Measurements from ENCODE around the gene NSG2.
"Not testable (repeated sequence)": the region's sequence is repeated elsewhere in the genome, so short reads cannot be mapped to it uniquely, and the experiment has no call there.

Gene NSG2
- total RNA-seq = 0 to 0.06 (median 0) reads per million in 9 experiments

DNA sequence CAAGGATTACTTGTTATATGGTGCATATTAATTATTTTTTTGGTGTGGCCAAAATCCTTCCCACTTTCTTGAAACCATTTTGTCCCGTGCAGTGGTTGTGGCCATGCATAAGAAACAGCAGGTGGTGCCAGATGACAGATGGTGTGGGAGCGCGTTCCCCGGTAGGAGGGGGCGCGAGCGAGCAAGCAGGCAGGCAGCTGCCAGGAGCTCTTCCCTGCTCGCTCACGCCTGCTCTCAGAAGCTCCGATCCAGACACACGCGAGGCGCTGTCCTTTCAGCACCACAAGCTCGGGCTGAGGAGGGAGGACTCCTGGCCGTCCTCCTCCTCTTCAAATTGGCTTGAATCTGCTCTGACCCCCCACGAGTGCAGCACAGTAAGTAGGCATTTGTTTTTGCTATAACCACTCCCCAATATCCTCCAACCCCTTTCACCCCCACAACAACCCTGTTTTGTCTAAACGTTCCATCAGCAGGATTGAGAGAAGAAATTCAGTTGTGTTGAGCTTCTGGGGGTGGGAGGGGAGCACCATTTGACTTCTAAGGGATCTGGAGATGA lies at the start of gene NSG2:
Gene NSG2, plus strand, starts transcription at position 237 of the 556 bp plus-strand sequence. CDS start 1,050 bp downstream, outside the sequence.
- no peaks in the 10 kb centered on the region for H3K4me1 Mint-ChIP-seq (ENCODE audit: low read depth in 2 of 2)
- no peak within 1 kb of the TSS for H3K4me3 Mint-ChIP-seq
- no peak within 1 kb of the TSS for H3K27ac Mint-ChIP-seq
- ATAC-seq (replicated peaks) (no peak), DNase-seq (no peak)
- peaks cover 16 to 26% of the 10 kb centered on the region in 2 donors for H3K27me3 Mint-ChIP-seq
- no peaks in the 10 kb centered on the region for H3K36me3 Mint-ChIP-seq (ENCODE audit: insufficient read depth)
- H3K9me3 Mint-ChIP-seq = peaks cover 0 to 8% of the 10 kb centered on the region in 2 donors

DNA sequence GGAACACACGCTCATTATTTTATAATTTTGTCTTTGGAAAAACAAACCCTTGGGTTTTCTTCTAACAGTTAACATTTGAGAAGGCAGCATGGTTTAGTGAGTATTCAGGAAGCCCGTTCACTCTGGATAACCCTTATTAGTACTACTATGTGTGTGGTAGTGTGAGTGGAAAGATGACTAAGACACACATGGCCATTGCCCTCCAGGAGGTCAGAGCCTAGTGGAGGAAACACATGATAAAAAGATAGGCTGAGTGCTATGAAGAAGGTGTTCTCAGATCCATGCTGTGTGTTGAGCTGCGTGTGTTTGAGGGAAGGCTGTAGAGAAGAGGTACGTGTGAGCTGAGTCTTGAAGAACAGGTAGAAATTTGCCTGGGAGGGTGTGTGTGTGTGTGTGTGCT lies 48.2 kb upstream of the NSG2 start:
- no peaks in the 10 kb centered on the region for H3K9me3 Mint-ChIP-seq
- peaks cover 33 to 39% of the 10 kb centered on the region in 2 donors for H3K27me3 Mint-ChIP-seq
- H3K27ac Mint-ChIP-seq = no peak overlapping the region
- H3K36me3 Mint-ChIP-seq (ENCODE audit: insufficient read depth) = no peaks in the 10 kb centered on the region
- H3K4me3 Mint-ChIP-seq = no peak overlapping the region
- ATAC-seq (replicated peaks) (no peak), DNase-seq (no peak)
- no peaks in the 10 kb centered on the region for H3K4me1 Mint-ChIP-seq (ENCODE audit: low read depth in 2 of 2)

DNA sequence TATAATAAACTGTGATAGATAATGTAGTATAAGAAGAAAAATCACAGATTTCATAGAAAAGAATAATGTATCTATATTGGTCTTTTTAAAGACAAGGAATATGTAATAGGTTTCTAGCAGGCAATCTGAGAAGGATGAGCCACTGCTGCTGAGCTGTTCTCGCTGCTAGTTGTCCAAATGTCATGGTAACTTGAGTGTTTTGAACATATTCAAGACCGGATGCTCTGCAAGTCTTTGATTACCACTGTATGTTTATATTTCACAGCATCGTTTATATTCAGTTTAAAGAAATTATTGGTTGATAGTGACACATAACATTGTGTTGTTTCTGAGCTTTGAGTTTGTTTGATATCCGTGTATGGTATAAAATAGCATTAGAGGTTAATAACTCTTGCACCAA lies 47.0 kb upstream of the NSG2 start:
- H3K9me3 Mint-ChIP-seq = no peaks in the 10 kb centered on the region
- H3K4me3 Mint-ChIP-seq = no peak overlapping the region
- no peaks in the 10 kb centered on the region for H3K4me1 Mint-ChIP-seq (ENCODE audit: low read depth in 2 of 2)
- DNase-seq = no peak
- ATAC-seq (replicated peaks) = no peak
- no peaks in the 10 kb centered on the region for H3K36me3 Mint-ChIP-seq (ENCODE audit: insufficient read depth)
- H3K27me3 Mint-ChIP-seq = peaks cover 33 to 39% of the 10 kb centered on the region in 2 donors
- no peak overlapping the region for H3K27ac Mint-ChIP-seq

DNA sequence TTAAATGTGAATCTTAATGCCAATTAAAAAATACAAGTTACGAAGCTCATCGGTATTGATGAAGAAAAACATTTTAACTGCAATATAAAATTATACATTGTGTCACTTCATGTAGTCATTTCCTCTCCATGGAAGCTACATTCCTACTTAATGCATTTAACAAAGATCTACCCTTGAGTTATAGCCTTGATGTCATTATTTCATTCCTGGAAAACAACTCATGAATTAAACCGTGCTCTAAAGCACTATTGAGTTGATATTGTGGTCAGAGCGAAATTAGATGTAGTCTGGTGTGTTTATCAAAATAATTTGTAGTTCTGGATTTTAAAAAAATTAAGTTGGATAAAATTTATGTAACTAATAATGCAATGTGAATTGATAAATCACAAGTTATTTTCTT lies 45.4 kb upstream of the NSG2 start:
- no peak overlapping the region for H3K4me3 Mint-ChIP-seq
- H3K36me3 Mint-ChIP-seq (ENCODE audit: insufficient read depth) = no peaks in the 10 kb centered on the region
- no peaks in the 10 kb centered on the region for H3K4me1 Mint-ChIP-seq (ENCODE audit: low read depth in 2 of 2)
- ATAC-seq (replicated peaks) = no peak
- H3K9me3 Mint-ChIP-seq = no peaks in the 10 kb centered on the region
- no peak for DNase-seq
- H3K27ac Mint-ChIP-seq = no peak overlapping the region
- H3K27me3 Mint-ChIP-seq = peaks cover 21 to 34% of the 10 kb centered on the region in 2 donors

DNA sequence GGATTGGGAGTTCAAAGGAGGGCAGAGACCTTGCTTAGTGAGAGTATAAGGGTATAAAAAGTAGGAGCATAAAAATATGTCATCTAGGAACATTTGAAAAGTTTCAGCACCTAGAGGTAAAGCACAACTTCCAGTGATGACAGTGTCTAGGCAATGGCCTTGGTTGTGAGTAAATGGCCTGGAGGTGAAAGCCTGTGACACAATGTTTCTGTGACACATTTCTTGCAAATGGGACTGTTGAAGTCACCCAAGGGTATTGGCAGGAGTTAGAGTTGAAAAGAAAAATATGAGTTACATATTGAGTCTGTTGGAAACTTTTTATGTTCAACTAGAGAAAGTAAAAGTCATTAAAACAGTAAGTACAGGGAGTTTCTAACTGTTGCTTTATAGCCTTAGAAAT lies 41.7 kb upstream of the NSG2 start:
- peaks cover 7 to 24% of the 10 kb centered on the region in 2 donors for H3K27me3 Mint-ChIP-seq
- no peak overlapping the region for H3K4me3 Mint-ChIP-seq
- no peak overlapping the region for H3K27ac Mint-ChIP-seq
- DNase-seq = no peak
- no peaks in the 10 kb centered on the region for H3K36me3 Mint-ChIP-seq (ENCODE audit: insufficient read depth)
- no peak for ATAC-seq (replicated peaks)
- H3K4me1 Mint-ChIP-seq (ENCODE audit: low read depth in 2 of 2) = no peaks in the 10 kb centered on the region
- H3K9me3 Mint-ChIP-seq = no peaks in the 10 kb centered on the region

DNA sequence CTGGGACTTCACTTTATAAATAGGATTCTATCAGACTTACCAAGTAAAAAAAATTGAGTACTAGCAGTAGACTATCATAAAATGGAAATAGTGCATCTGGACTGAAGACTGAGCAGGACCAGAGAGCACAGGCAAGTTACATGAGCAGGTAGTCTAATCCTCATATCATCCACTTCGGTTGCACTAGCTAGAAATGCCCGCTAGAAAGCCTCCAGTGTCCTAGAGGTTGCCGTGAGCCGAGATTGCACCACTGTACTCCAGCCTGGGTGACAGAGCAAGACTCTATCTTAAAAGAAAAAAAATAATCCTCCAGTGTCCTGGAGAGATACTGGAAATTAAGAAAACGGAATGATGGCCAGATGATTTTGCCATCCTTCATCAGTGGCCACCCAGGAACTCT lies 36.6 kb upstream of the NSG2 start:
- Mint-ChIP-seq H3K4me3 (no peak overlapping the region), H3K27ac (no peak overlapping the region), H3K9me3 (no peaks in the 10 kb centered on the region), H3K36me3 (ENCODE audit: insufficient read depth) (no peaks in the 10 kb centered on the region), H3K4me1 (ENCODE audit: low read depth in 2 of 2) (no peaks in the 10 kb centered on the region), H3K27me3 (peaks cover 9 to 15% of the 10 kb centered on the region in 2 donors)
- ATAC-seq (replicated peaks) (no peak), DNase-seq (no peak)

DNA sequence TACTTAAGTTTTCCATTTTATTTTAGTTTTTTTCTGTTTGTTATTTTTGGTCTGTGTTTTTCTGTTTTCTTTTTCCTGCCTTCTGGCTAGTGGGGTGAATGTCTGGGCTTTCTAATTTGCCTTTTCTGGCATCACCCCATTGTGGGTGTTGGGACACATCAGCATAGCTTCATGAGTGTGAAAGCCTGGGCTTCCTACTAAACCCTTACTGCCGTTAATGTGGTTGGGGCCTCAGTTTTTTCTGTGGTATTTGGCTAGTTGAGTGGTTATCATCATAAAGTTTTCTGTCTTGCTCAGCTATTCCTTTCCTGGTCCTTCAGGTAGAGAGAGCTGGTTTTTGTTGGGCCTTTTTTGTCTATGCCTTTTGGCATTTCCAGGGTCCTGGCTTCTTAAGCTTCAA lies 35.1 kb upstream of the NSG2 start:
- Mint-ChIP-seq H3K27me3 (peaks cover 9 to 15% of the 10 kb centered on the region in 2 donors), H3K4me3 (no peak overlapping the region), H3K27ac (no peak overlapping the region), H3K36me3 (ENCODE audit: insufficient read depth) (no peaks in the 10 kb centered on the region), H3K9me3 (no peaks in the 10 kb centered on the region), H3K4me1 (ENCODE audit: low read depth in 2 of 2) (no peaks in the 10 kb centered on the region)
- no peak for DNase-seq
- ATAC-seq (replicated peaks) = no peak

DNA sequence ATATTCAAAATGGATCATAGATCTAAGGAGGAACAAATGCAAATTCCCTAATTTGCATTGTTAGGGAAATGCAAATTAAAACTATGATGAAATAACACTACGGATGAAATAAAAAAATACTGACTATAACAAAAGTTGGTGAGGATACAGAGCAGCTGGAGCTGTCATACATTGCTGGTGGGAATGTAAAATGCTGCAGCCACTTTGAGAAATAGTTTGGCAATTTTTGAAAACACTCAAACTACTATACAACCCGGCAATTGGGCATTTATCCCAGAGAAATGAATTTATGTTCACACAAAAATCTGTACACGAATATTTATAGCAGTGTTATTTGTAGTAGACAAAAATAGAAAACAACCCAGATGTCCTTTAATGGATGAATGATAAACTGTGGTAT lies 34.1 kb upstream of the NSG2 start:
- no peak for ATAC-seq (replicated peaks)
- Mint-ChIP-seq H3K9me3 (no peaks in the 10 kb centered on the region), H3K27ac (no peak overlapping the region), H3K4me3 (no peak overlapping the region), H3K27me3 (peaks cover 3 to 10% of the 10 kb centered on the region in 2 donors), H3K36me3 (ENCODE audit: insufficient read depth) (no peaks in the 10 kb centered on the region), H3K4me1 (ENCODE audit: low read depth in 2 of 2) (no peaks in the 10 kb centered on the region)
- DNase-seq = no peak

DNA sequence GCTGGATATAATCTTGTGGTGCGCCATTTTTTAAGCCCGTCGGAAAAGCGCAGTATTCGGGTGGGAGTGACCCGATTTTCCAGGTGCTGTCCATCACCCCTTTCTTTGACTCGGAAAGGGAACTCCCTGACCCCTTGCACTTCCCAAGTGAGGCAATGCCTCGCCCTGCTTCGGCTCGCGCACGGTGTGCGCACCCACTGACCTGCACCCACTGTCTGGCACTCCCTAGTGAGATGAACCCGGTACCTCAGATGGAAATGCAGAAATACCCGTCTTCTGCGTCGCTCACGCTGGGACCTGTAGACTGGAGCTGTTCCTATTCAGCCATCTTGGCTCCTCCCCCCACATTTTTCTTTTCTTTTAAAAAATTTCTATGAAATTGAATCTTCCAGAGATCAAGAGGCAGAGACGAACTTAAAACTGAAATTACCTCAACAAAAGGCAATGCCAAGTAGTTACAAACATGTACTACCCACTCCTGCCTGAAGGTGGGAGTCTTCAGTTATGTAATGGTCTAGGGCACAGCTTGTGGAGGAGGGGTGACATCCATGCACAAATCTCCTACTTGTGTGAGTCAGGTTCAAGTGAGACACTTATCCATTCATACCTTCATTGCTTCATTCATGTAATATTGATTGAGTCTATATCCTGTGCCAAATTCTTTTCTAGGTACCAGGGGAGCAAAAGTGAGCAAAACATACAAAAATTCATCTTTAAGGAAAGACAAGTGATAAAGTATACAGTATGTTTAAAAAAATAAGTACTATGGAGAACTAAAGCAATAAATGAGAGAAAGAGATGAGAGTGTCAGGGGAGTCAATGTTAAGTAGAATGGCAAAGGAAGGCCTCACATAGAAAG lies 25.2 kb upstream of the NSG2 start:
- not testable (repeated sequence) for H3K36me3 Mint-ChIP-seq (ENCODE audit: insufficient read depth); H3K4me1 Mint-ChIP-seq (ENCODE audit: low read depth in 2 of 2); DNase-seq; H3K27ac Mint-ChIP-seq; H3K9me3 Mint-ChIP-seq; H3K4me3 Mint-ChIP-seq; ATAC-seq (replicated peaks)
- peaks cover 33 to 44% of the 10 kb centered on the region in 2 donors for H3K27me3 Mint-ChIP-seq

DNA sequence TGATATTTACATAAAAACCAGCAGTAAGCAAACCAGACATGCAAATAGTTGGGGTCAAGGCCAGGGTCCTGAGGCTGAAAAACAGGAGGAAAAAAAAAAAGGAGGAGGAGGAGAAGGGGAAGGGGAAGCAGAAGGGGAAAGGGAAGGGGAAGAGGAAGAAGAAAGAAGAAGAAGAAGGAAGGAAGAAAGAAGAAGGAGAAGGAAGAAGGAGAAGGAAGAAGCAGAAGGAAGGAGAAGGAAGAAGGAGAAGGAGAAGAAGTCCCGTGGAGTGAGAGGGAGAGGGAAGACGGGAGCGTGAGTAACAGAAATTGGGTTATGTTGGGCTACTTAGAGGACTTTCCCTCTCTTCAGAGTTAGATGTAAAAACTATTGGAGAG lies 24.6 kb upstream of the NSG2 start:
- Mint-ChIP-seq H3K36me3 (ENCODE audit: insufficient read depth) (no peaks in the 10 kb centered on the region), H3K4me1 (ENCODE audit: low read depth in 2 of 2) (no peaks in the 10 kb centered on the region), H3K27ac (no peak overlapping the region), H3K27me3 (peaks cover 33 to 44% of the 10 kb centered on the region in 2 donors), H3K9me3 (peaks cover 0 to 2% of the 10 kb centered on the region in 2 donors), H3K4me3 (no peak overlapping the region)
- DNase-seq (no peak), ATAC-seq (replicated peaks) (no peak)

DNA sequence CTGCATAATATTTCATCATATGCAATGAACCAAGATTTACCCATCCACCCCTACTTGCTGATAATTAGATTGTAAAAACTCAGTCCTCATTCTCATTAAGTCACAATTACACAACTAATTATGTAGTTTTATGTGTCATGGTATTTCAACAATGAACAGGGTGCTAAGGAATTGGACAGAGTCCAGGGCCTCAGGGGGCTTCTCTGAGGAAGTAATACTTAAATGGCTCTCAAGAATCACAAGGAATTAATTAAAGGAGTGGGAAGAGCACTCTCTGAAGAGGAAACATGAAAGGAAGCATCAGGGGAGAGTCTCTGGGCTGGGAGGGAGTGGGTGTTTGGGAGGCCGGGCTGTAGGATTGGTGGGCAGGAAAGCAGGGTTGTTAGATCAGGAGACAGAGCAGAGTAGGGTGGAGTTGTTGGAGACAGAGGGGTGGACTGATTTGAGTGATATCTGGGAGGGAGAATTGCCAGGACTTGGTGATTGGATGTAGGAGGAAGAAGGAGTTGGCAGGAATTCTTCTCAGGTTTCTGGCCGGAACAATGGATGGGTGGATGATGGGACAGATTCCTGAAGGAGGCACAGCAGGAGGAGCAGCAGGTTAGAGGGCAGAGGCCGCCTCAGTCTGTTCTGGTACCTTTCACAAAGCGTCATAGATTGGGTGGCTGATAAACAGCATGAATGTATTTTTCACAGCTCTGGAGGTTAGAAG lies 23.0 kb upstream of the NSG2 start:
- Mint-ChIP-seq H3K36me3 (ENCODE audit: insufficient read depth) (no peaks in the 10 kb centered on the region), H3K9me3 (peaks cover 0 to 2% of the 10 kb centered on the region in 2 donors), H3K27ac (no peak overlapping the region), H3K27me3 (peaks cover 33 to 45% of the 10 kb centered on the region in 2 donors), H3K4me1 (ENCODE audit: low read depth in 2 of 2) (no peaks in the 10 kb centered on the region), H3K4me3 (no peak overlapping the region)
- DNase-seq (no peak), ATAC-seq (replicated peaks) (no peak)

DNA sequence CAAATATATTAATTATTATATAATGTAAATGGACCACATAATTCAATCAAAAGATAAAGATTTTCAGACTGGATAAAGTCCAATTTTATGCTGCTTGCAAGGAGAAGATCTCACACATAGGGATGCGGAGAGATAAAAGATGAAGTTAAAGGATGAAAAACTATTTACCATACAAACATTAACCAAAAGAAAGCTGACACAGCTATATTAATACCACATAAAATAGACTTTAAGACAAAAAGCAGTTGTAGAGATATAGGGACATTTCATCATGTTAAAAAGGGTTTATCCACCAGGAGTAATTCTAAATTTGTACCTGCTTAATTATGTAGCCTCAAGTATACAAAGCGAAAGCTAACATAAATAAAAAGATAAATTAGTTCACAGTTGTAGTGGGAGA lies 15.2 kb upstream of the NSG2 start:
- H3K36me3 Mint-ChIP-seq (ENCODE audit: insufficient read depth) = no peaks in the 10 kb centered on the region
- DNase-seq = no peak
- no peak for ATAC-seq (replicated peaks)

DNA sequence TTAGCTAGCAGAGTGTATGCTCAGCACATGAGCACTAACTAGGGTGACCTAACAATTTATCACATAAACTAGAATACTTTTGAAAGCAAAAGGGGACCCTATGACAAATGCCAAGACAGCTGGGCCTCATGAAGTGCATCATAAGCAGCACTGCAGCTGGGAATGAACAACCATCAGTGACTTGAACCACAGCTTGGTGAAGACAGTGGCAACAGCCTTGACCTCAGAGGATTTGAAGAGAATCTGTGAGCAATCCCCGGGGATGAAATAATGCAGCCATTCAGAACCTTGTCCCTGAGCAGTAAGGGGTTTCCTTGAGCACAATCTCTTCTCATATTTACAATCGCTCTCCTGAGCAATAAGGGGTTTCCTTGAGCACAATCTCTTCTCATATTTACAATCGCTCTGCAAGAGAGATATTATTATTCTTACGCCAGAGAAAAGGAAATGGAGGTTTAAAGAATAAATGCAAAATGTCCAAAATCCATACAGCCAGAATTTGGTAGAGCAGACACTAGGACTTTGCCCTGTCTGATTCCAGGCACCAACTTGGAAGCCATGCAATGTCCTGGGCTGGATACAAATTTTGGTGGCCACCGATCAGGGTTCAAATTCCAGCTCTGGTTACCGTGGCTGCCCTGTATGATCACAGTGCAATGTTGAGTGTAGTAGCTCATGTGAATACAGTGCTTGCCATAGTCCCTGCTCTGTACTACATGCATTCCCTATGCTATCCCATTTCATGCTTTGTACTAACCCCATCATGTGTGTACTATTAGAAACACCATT lies 846 bp upstream of the NSG2 start:
- no peak for ATAC-seq (replicated peaks)
- no peak for DNase-seq
- H3K9me3 Mint-ChIP-seq = peaks cover 0 to 8% of the 10 kb centered on the region in 2 donors
- no peaks in the 10 kb centered on the region for H3K36me3 Mint-ChIP-seq (ENCODE audit: insufficient read depth)
- peaks cover 17 to 30% of the 10 kb centered on the region in 2 donors for H3K27me3 Mint-ChIP-seq
- no peak overlapping the region for H3K4me3 Mint-ChIP-seq
- no peak overlapping the region for H3K27ac Mint-ChIP-seq
- no peaks in the 10 kb centered on the region for H3K4me1 Mint-ChIP-seq (ENCODE audit: low read depth in 2 of 2)

More for the DNA sequence above, 15.2 kb upstream of the NSG2 start:
- Mint-ChIP-seq H3K9me3 (peaks cover 17 to 19% of the 10 kb centered on the region in 2 donors), H3K27ac (no peak overlapping the region), H3K4me3 (no peak overlapping the region), H3K4me1 (ENCODE audit: low read depth in 2 of 2) (no peaks in the 10 kb centered on the region), H3K27me3 (peaks cover 0 to 5% of the 10 kb centered on the region in 2 donors)
